GM19395 (cell line): ENCODE results near the gene RBM33.

Experiments
- ATAC-seq: cut with Tn5 transposase; IDR thresholded peaks from one replicate; pipeline ENCODE4 v1.9.1; 2021; ENCODE audit warnings: mild to moderate bottlenecking, moderate library complexity; ENCODE audit not compliant: unreplicated experiment

Gene RBM33

GRCh38 chr7:155791214-155791737 is 146.8 kb downstream of the RBM33 start:
- no peak for ATAC-seq

GRCh38 chr7:155791836-155792235 is 147.4 kb downstream of the RBM33 start:
- no peak for ATAC-seq

- ATAC-seq, result no peak
Measured at GRCh38 chr7:155792315-155792960, 148.0 kb downstream of the RBM33 start.

GRCh38 chr7:155792999-155793560 is 148.6 kb downstream of the RBM33 start:
- no peak for ATAC-seq

- ATAC-seq, result no peak
Measured at GRCh38 chr7:155793720-155794119, 149.3 kb downstream of the RBM33 start.

- ATAC-seq, result no peak
Measured at GRCh38 chr7:155794196-155794595, 149.7 kb downstream of the RBM33 start.

GRCh38 chr7:155795401-155795800 is 150.9 kb downstream of the RBM33 start:
- ATAC-seq, result no peak

GRCh38 chr7:155795951-155796350 is 151.5 kb downstream of the RBM33 start:
- ATAC-seq, result no peak

GRCh38 chr7:155796381-155797261 is 152.2 kb downstream of the RBM33 start:
- peak; percentile 74 for ATAC-seq

GRCh38 chr7:155797262-155798250 is 153.1 kb downstream of the RBM33 start:
- ATAC-seq, result peak; percentile 14

GRCh38 chr7:155798673-155799439 is 154.4 kb downstream of the RBM33 start:
- no peak for ATAC-seq

- no peak for ATAC-seq
Measured at GRCh38 chr7:155799514-155799913, 155.1 kb downstream of the RBM33 start.

GRCh38 chr7:155800301-155800700 is 155.8 kb downstream of the RBM33 start:
- no peak for ATAC-seq

GRCh38 chr7:155800741-155801267 is 156.3 kb downstream of the RBM33 start:
- no peak for ATAC-seq

GRCh38 chr7:155802291-155802690 is 157.8 kb downstream of the RBM33 start:
- no peak for ATAC-seq

GRCh38 chr7:155802906-155803417 is 158.5 kb downstream of the RBM33 start:
- no peak for ATAC-seq

GRCh38 chr7:155803418-155804376 is 159.2 kb downstream of the RBM33 start:
- ATAC-seq, result no peak

- no peak for ATAC-seq
Measured at GRCh38 chr7:155804431-155804831, 160.0 kb downstream of the RBM33 start.
